ENCODE data around the gene LMTK3. TPM values are rescaled to one million over a fixed set of nuclear protein-coding genes. Genes with fewer than 3 reads are reported as not detected.
A peak's percentile ranks its signal among the peaks of the same experiment; 100 is the strongest.

Gene LMTK3
- total and polyA plus RNA-seq, 2 experiments from 2014 or later: 0.22 TPM; not detected in 1

GRCh38 chr19:48473161-48473966 is 38.3 kb downstream of the LMTK3 start:
- peaks cover 5% of the 10 kb centered on the region; the same call in 1 of the 2 replicates for H3F3A ChIP-seq (ENCODE audit: insufficient read depth)
- no peaks in the 10 kb centered on the region for H3K4me1 ChIP-seq (ENCODE audit: insufficient read depth)
- no peak overlapping the region for H3K9ac ChIP-seq
- no peaks in the 10 kb centered on the region for H3K9me3 ChIP-seq (ENCODE audit: low read depth)
- no peak overlapping the region for H3K4me3 ChIP-seq
- H3K27me3 ChIP-seq (replicated peaks; ENCODE audit: insufficient read depth): no peaks in the 10 kb centered on the region
- H2AFZ ChIP-seq: no peak overlapping the region
- no peak overlapping the region for H3K4me2 ChIP-seq (ENCODE audit: unreplicated experiment)
- no peak for DNase-seq
- no peak for TF ChIP-seq EZH2phosphoT487 (IDR thresholded peaks at IDR 0.05; ENCODE audit: insufficient read depth, low read depth)
- TF ChIP-seq EZH2 (IDR thresholded peaks at IDR 0.05; ENCODE audit: insufficient read depth, poor library complexity, severe bottlenecking): no peak
- 80 to 84% methylated on average over 14 of the region's 14 CpGs for WGBS, 2 experiments (ENCODE audit: low coverage in 1 of 2, low lambda C conversion rate in 2 of 2, missing lambda C conversion rate in 2 of 2)
- no peaks in the 10 kb centered on the region for H3K9me2 ChIP-seq (ENCODE audit: insufficient read depth)
- H3K27ac ChIP-seq: no peak overlapping the region
- no peaks in the 10 kb centered on the region; the same call in 1 of the 2 replicates for H4K20me1 ChIP-seq (ENCODE audit: insufficient read depth)
- in situ Hi-C loops (cut with MboI): no loop called here
- H3K36me3 ChIP-seq (ENCODE audit: low read depth): peaks cover 48% of the 10 kb centered on the region
- peaks cover 37% of the 10 kb centered on the region for H3K79me2 ChIP-seq (ENCODE audit: insufficient read depth)

- no peaks in the 10 kb centered on the region for H3K9me3 ChIP-seq (ENCODE audit: low read depth)
- no peaks in the 10 kb centered on the region for H3K9me2 ChIP-seq (ENCODE audit: insufficient read depth)
- no peaks in the 10 kb centered on the region for H3K27me3 ChIP-seq (replicated peaks; ENCODE audit: insufficient read depth)
- H3K4me1 ChIP-seq (ENCODE audit: insufficient read depth): peaks cover 3% of the 10 kb centered on the region
- H3K27ac ChIP-seq: no peak overlapping the region
- no peak overlapping the region for H3K4me2 ChIP-seq (ENCODE audit: unreplicated experiment)
- H3K36me3 ChIP-seq (ENCODE audit: low read depth): peaks cover 48% of the 10 kb centered on the region
- in situ Hi-C loops (cut with MboI): no loop called here
- no peak for DNase-seq
- H4K20me1 ChIP-seq (ENCODE audit: insufficient read depth): no peaks in the 10 kb centered on the region; the same call in 1 of the 2 replicates
- 89% methylated on average over 4 of the region's 4 CpGs for WGBS, 2 experiments (ENCODE audit: low coverage in 1 of 2, low lambda C conversion rate in 2 of 2, missing lambda C conversion rate in 2 of 2)
- H3K4me3 ChIP-seq: no peak overlapping the region
- peaks cover 37% of the 10 kb centered on the region for H3K79me2 ChIP-seq (ENCODE audit: insufficient read depth)
- TF ChIP-seq EZH2phosphoT487 (IDR thresholded peaks at IDR 0.05; ENCODE audit: insufficient read depth, low read depth) (no peak), EZH2 (IDR thresholded peaks at IDR 0.05; ENCODE audit: insufficient read depth, poor library complexity, severe bottlenecking) (no peak)
- H3F3A ChIP-seq (ENCODE audit: insufficient read depth): peaks cover 3% of the 10 kb centered on the region; the same call in 1 of the 2 replicates
- H3K9ac ChIP-seq: no peak overlapping the region
- H2AFZ ChIP-seq: no peak overlapping the region
These were observed 39.8 kb downstream of the LMTK3 start for GRCh38 chr19:48471836-48472235.

GRCh38 chr19:48470856-48471255 is 40.8 kb downstream of the LMTK3 start:
- no peaks in the 10 kb centered on the region for H3K27me3 ChIP-seq (replicated peaks; ENCODE audit: insufficient read depth)
- H3K27ac ChIP-seq: no peak overlapping the region
- peaks cover 6% of the 10 kb centered on the region; the same call in 1 of the 2 replicates for H3F3A ChIP-seq (ENCODE audit: insufficient read depth)
- H3K4me3 ChIP-seq: peak overlapping the region; percentile 80
- peaks cover 12% of the 10 kb centered on the region for H3K4me1 ChIP-seq (ENCODE audit: insufficient read depth)
- no peaks in the 10 kb centered on the region; the same call in 1 of the 2 replicates for H4K20me1 ChIP-seq (ENCODE audit: insufficient read depth)
- H3K9me2 ChIP-seq (ENCODE audit: insufficient read depth): no peaks in the 10 kb centered on the region
- DNase-seq: no peak
- no peak for TF ChIP-seq EZH2 (IDR thresholded peaks at IDR 0.05; ENCODE audit: insufficient read depth, poor library complexity, severe bottlenecking)
- no peak for TF ChIP-seq EZH2phosphoT487 (IDR thresholded peaks at IDR 0.05; ENCODE audit: insufficient read depth, low read depth)
- in situ Hi-C loops (cut with MboI): no loop called here
- H3K9me3 ChIP-seq (ENCODE audit: low read depth): no peaks in the 10 kb centered on the region
- H3K9ac ChIP-seq: no peak overlapping the region
- peaks cover 37% of the 10 kb centered on the region for H3K79me2 ChIP-seq (ENCODE audit: insufficient read depth)
- H3K4me2 ChIP-seq (ENCODE audit: unreplicated experiment): peak overlapping the region; percentile 92
- H2AFZ ChIP-seq: no peak overlapping the region
- WGBS, 2 experiments (ENCODE audit: low coverage in 1 of 2, low lambda C conversion rate in 2 of 2, missing lambda C conversion rate in 2 of 2): 80 to 84% methylated on average over 10 of the region's 10 CpGs
- H3K36me3 ChIP-seq (ENCODE audit: low read depth): peaks cover 47% of the 10 kb centered on the region

- H3K27ac ChIP-seq: no peak overlapping the region
- peaks cover 41% of the 10 kb centered on the region for H3K36me3 ChIP-seq (ENCODE audit: low read depth)
- H4K20me1 ChIP-seq (ENCODE audit: insufficient read depth): no peaks in the 10 kb centered on the region; the same call in 1 of the 2 replicates
- no peak for DNase-seq
- no peaks in the 10 kb centered on the region for H3K9me3 ChIP-seq (ENCODE audit: low read depth)
- WGBS, 2 experiments (ENCODE audit: low coverage in 1 of 2, low lambda C conversion rate in 2 of 2, missing lambda C conversion rate in 2 of 2): 57 to 62% methylated on average over 18 to 20 of the region's 20 CpGs
- in situ Hi-C loops (cut with MboI): no loop called here
- H3K9ac ChIP-seq: peak overlapping the region; percentile 94
- H3K4me2 ChIP-seq (ENCODE audit: unreplicated experiment): peak overlapping the region; percentile 92
- H3F3A ChIP-seq (ENCODE audit: insufficient read depth): peaks cover 6% of the 10 kb centered on the region
- peaks cover 37% of the 10 kb centered on the region for H3K79me2 ChIP-seq (ENCODE audit: insufficient read depth)
- H3K4me3 ChIP-seq: peak overlapping the region; percentile 80
- no peaks in the 10 kb centered on the region for H3K27me3 ChIP-seq (replicated peaks; ENCODE audit: insufficient read depth)
- no peaks in the 10 kb centered on the region for H3K9me2 ChIP-seq (ENCODE audit: insufficient read depth)
- TF ChIP-seq EZH2phosphoT487 (IDR thresholded peaks at IDR 0.05; ENCODE audit: insufficient read depth, low read depth) (no peak), EZH2 (IDR thresholded peaks at IDR 0.05; ENCODE audit: insufficient read depth, poor library complexity, severe bottlenecking) (no peak)
- H3K4me1 ChIP-seq (ENCODE audit: insufficient read depth): peaks cover 12% of the 10 kb centered on the region
- H2AFZ ChIP-seq: no peak overlapping the region
These were observed 41.5 kb downstream of the LMTK3 start for GRCh38 chr19:48469934-48470680.

Data from GM23248 (cell line).